Progenitor cell of endocrine pancreas (in vitro differentiated cells): Measurements from ENCODE around the gene ANXA2. TPM values are rescaled to one million over a fixed set of nuclear protein-coding genes. Genes with fewer than 3 reads are reported as not detected.

Experiments used
- DNase-seq: peaks from one replicate; pipeline ENCODE4 v3.0.0; 2021; ENCODE audit warnings: low spot score; ENCODE audit not compliant: unreplicated experiment
- H3K27ac Mint-ChIP-seq: 2 replicates; pipeline ENCODE4 v1.8.0; 2021; ENCODE audit warnings: mild to moderate bottlenecking, moderate library complexity, mixed read lengths
- H3K27me3 Mint-ChIP-seq: 2 replicates; pipeline ENCODE4 v1.8.0; 2021; ENCODE audit warnings: mixed read lengths
- H3K36me3 Mint-ChIP-seq: 2 replicates; pipeline ENCODE4 v1.8.0; 2022; ENCODE audit warnings: mixed read lengths; ENCODE audit not compliant: insufficient read depth
- H3K4me1 Mint-ChIP-seq: 2 replicates; pipeline ENCODE4 v1.8.0; 2021; ENCODE audit warnings: low read depth, mixed read lengths
- H3K4me3 Mint-ChIP-seq: 2 replicates; pipeline ENCODE4 v1.8.0; 2021; ENCODE audit warnings: low read depth, mild to moderate bottlenecking, moderate library complexity, mixed read lengths
- H3K9me3 Mint-ChIP-seq: 2 replicates; pipeline ENCODE4 v1.8.0; 2021; ENCODE audit warnings: low read depth, mixed read lengths
- CTCF ChIP-seq: fragments of 200-600 bp; sonication (generic); IDR thresholded peaks from one replicate; pipeline ENCODE4 v1.5.0; 2021; ENCODE audit warnings: antibody characterized with exemption, mild to moderate bottlenecking; ENCODE audit not compliant: unreplicated experiment
- total RNA-seq: library from RNA; stranded (reverse); gene quantifications from 2 replicates; pipeline ENCODE4 v1.2.1, GENCODE V29; 2021

ANXA2 gene
- total RNA-seq, 1 donor from 2014 or later = 311 TPM

GRCh38 chr15:60353245-60353920 lies 44.4 kb downstream of the ANXA2 start:
- no peak overlapping the region for H3K4me3 Mint-ChIP-seq
- H3K36me3 Mint-ChIP-seq = peaks cover 41% of the 10 kb centered on the region
- no peak for TF ChIP-seq CTCF
- no peaks in the 10 kb centered on the region for H3K4me1 Mint-ChIP-seq
- no peak overlapping the region for H3K27ac Mint-ChIP-seq
- no peaks in the 10 kb centered on the region for H3K9me3 Mint-ChIP-seq
- DNase-seq = no peak
- no peaks in the 10 kb centered on the region for H3K27me3 Mint-ChIP-seq

GRCh38 chr15:60352525-60352924 lies 45.3 kb downstream of the ANXA2 start:
- no peak overlapping the region for H3K27ac Mint-ChIP-seq
- no peaks in the 10 kb centered on the region for H3K4me1 Mint-ChIP-seq
- H3K9me3 Mint-ChIP-seq = no peaks in the 10 kb centered on the region
- peaks cover 45% of the 10 kb centered on the region for H3K36me3 Mint-ChIP-seq
- H3K4me3 Mint-ChIP-seq = no peak overlapping the region
- no peak for TF ChIP-seq CTCF
- H3K27me3 Mint-ChIP-seq = no peaks in the 10 kb centered on the region
- no peak for DNase-seq

GRCh38 chr15:60351066-60351465 lies 46.7 kb downstream of the ANXA2 start:
- H3K4me1 Mint-ChIP-seq = no peaks in the 10 kb centered on the region
- no peaks in the 10 kb centered on the region for H3K27me3 Mint-ChIP-seq

GRCh38 chr15:60350108-60350507 lies 47.7 kb downstream of the ANXA2 start:
- H3K9me3 Mint-ChIP-seq = no peaks in the 10 kb centered on the region
- no peak for DNase-seq
- TF ChIP-seq CTCF = no peak
- no peak overlapping the region for H3K27ac Mint-ChIP-seq
- no peaks in the 10 kb centered on the region for H3K4me1 Mint-ChIP-seq
- H3K36me3 Mint-ChIP-seq = peaks cover 46% of the 10 kb centered on the region
- H3K4me3 Mint-ChIP-seq = no peak overlapping the region
- no peaks in the 10 kb centered on the region for H3K27me3 Mint-ChIP-seq

More at GRCh38 chr15:60351066-60351465, 46.7 kb downstream of the ANXA2 start:
- Mint-ChIP-seq H3K27ac (no peak overlapping the region), H3K9me3 (no peaks in the 10 kb centered on the region), H3K4me3 (no peak overlapping the region), H3K36me3 (peaks cover 45% of the 10 kb centered on the region)
- DNase-seq = no peak
- no peak for TF ChIP-seq CTCF

GRCh38 chr15:60349589-60349988 lies 48.2 kb downstream of the ANXA2 start:
- Mint-ChIP-seq H3K9me3 (no peaks in the 10 kb centered on the region), H3K27ac (no peak overlapping the region)

More at GRCh38 chr15:60349589-60349988, 48.2 kb downstream of the ANXA2 start:
- no peak for TF ChIP-seq CTCF
- Mint-ChIP-seq H3K36me3 (peaks cover 41% of the 10 kb centered on the region), H3K27me3 (no peaks in the 10 kb centered on the region), H3K4me3 (no peak overlapping the region), H3K4me1 (no peaks in the 10 kb centered on the region)
- no peak for DNase-seq
